Duodenal mucosa (tissue), 2 donors: ENCODE data around the gene TIPRL.
"Not testable (repeated sequence)": the region's sequence is repeated elsewhere in the genome, so short reads cannot be mapped to it uniquely, and the experiment has no call there.

Experiments used
- H3K27ac ChIP-seq: one replicate; pipeline ENCODE4 v1.7.0; 2013; ENCODE audit warnings: low read depth, low read length
- H3K27me3 ChIP-seq, 2 donors: one replicate each; pipeline ENCODE4 v1.7.0; 2013; ENCODE audit warnings: low read length in 2 of 2, control low read depth in 1 of 2; ENCODE audit not compliant: insufficient read depth in 2 of 2, control insufficient read depth in 1 of 2
- H3K36me3 ChIP-seq, 2 donors: one replicate each; pipeline ENCODE4 v1.7.0; 2013; ENCODE audit warnings: low read length in 2 of 2, control low read depth in 1 of 2; ENCODE audit not compliant: insufficient read depth in 2 of 2, control insufficient read depth in 1 of 2
- H3K4me1 ChIP-seq, 2 donors: one replicate each; pipeline ENCODE4 v1.7.0; 2013; ENCODE audit warnings: low read length in 2 of 2, control low read depth in 1 of 2; ENCODE audit not compliant: insufficient read depth in 2 of 2, control insufficient read depth in 1 of 2
- H3K4me3 ChIP-seq, 2 donors: one replicate each; pipeline ENCODE4 v1.7.0; 2013; ENCODE audit warnings: low read length in 2 of 2, low read depth in 1 of 2
- H3K9ac ChIP-seq, 2 donors: one replicate each; pipeline ENCODE4 v1.7.0; 2013; ENCODE audit warnings: low read length in 2 of 2, low read depth in 1 of 2
- H3K9me3 ChIP-seq, 2 donors: one replicate each; pipeline ENCODE4 v1.7.0; 2013; ENCODE audit warnings: low read length in 2 of 2, control low read depth in 1 of 2; ENCODE audit not compliant: control insufficient read depth in 1 of 2

The TIPRL gene

DNA sequence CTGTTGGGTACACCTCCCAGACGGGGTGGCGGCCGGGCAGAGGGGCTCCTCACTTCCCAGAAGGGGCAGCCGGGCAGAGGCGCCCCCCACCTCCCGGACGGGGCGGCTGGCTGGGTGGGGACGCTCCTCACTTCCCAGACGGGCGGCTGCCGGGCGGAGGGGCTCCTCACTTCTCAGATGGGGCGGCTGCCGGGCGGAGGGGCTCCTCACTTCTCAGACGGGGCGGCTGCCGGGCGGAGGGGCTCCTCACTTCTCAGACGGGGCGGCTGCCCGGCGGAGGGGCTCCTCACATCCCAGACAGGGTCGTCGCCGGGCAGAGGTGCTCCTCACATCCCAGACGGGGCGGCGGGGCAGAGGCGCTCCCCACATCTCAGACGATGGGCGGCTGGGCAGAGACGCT lies 28.9 kb downstream of the TIPRL start:
- not testable (repeated sequence) for H3K4me1 ChIP-seq, H3K9ac ChIP-seq, H3K4me3 ChIP-seq, H3K27me3 ChIP-seq, H3K9me3 ChIP-seq, H3K36me3 ChIP-seq, H3K27ac ChIP-seq

DNA sequence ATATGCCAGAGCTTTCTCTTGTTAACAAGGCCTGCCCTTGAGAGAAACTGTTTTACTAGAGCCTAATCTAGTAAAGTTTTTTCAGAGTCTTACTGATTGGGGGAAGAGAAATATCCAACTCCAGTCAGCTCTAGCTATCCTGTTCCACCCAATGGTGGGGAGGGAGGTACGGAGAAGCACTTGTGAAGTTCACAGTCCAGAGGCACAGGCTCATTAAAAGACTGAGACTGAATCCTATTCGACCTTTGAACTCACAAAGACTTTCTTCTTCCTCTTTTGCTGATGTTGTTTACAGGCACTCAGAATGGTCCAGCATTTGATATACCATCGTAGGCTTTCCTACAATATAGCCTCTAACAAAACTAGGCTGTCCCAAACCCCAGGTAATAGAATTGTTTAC lies 31.6 kb downstream of the TIPRL start:
- Histone ChIP-seq H3K36me3 (no peaks in the 10 kb centered on the region), H3K9ac (no peak overlapping the region), H3K27ac (no peak overlapping the region), H3K4me3 (no peak overlapping the region), H3K4me1 (no peaks in the 10 kb centered on the region), H3K27me3 (no peaks in the 10 kb centered on the region), H3K9me3 (peaks cover 4 to 6% of the 10 kb centered on the region in 2 donors)

DNA sequence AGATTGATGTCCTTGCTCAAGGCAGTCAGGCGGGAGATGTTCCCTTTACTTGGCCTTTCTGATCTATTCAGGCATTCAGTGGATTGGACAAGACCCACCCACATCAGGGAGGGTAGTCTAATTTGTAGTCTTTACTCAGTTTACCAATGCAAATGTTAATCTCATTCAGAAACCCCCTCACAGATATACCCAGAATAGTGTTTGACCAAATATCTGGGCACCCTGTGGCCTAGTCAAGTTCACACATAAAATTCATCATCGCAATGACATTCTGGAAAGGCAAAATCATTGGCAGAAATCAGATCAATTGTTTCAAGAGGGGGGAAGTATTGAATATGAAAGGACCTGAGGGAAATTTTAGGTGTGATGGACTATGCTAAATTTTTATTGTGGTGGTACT lies 34.6 kb downstream of the TIPRL start:
- H3K9ac ChIP-seq = no peak overlapping the region

DNA sequence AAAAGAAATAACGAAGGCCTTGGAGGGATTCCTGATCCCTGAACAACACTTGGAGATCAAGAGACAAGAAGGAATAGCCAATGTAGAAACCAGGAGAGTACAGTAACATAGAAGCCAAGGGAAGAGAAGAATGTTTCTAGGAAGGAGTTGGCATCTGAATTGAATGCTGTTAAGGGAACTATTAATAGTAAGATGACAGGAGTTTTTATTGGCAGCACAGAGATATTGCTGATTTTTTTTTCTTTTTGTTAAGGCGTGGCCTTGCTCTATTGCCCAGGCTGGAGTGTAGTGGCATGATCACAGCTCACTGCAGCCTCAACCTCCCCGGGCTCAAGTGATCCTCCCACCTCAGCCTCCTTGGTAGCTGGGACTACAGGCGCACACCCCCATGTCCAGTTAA lies 37.4 kb downstream of the TIPRL start:
- Histone ChIP-seq H3K4me1 (no peaks in the 10 kb centered on the region), H3K9me3 (peaks cover 4 to 5% of the 10 kb centered on the region in 2 donors), H3K36me3 (no peaks in the 10 kb centered on the region), H3K27ac (no peak overlapping the region), H3K9ac (no peak overlapping the region), H3K27me3 (no peaks in the 10 kb centered on the region), H3K4me3 (no peak overlapping the region)

More for the DNA sequence above, 34.6 kb downstream of the TIPRL start:
- Histone ChIP-seq H3K36me3 (no peaks in the 10 kb centered on the region), H3K27ac (no peak overlapping the region), H3K4me3 (no peak overlapping the region), H3K9me3 (peaks cover 4 to 6% of the 10 kb centered on the region in 2 donors), H3K4me1 (no peaks in the 10 kb centered on the region), H3K27me3 (no peaks in the 10 kb centered on the region)

DNA sequence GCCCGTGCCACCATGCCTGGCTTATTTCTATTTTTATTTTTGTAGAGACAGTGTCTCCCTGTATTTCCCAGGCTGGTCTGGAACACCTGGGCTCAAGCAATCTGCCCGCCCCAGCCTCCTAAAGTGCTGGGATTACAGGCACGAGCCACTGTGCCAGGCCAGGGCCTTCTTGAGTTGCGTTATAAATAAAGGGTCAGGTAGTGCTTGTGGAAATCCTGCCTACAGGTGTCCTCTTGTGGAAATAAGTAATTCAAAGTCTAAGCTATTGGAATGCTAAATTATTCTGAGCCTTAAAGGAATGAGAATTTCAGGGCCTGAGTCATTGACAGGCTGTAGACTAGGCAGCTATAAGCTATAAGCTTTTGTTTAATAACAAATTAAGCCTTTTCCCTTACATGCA lies 38.9 kb downstream of the TIPRL start:
- no peaks in the 10 kb centered on the region for H3K4me1 ChIP-seq
- H3K9ac ChIP-seq = no peak overlapping the region
- H3K36me3 ChIP-seq = no peaks in the 10 kb centered on the region
- no peak overlapping the region for H3K4me3 ChIP-seq
- H3K27me3 ChIP-seq = peaks cover 0 to 4% of the 10 kb centered on the region in 2 donors
- H3K27ac ChIP-seq = no peak overlapping the region
- peaks cover 0 to 4% of the 10 kb centered on the region in 2 donors for H3K9me3 ChIP-seq

DNA sequence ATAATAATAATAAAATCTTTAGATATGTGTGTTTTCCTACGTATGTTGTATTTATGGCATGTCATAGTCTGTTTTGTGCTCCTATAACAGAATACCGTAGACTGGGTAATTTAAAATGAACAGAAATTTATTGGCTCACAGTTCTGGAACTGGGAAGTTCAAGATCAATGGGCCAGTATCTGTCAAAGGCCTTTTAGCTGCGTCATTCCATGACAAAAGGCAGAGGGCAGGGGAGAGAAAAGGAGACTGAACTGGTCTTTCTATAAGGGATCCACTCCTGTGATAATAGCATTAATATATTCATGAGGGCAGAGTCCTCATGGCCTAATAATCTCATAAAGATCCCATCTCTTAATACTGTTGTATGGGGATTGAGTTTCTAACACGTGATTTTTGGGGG lies 39.9 kb downstream of the TIPRL start:
- no peak overlapping the region for H3K4me3 ChIP-seq
- no peak overlapping the region for H3K9ac ChIP-seq
- peaks cover 0 to 4% of the 10 kb centered on the region in 2 donors for H3K27me3 ChIP-seq
- no peaks in the 10 kb centered on the region for H3K9me3 ChIP-seq
- H3K27ac ChIP-seq = no peak overlapping the region
- H3K4me1 ChIP-seq = no peaks in the 10 kb centered on the region
- no peaks in the 10 kb centered on the region for H3K36me3 ChIP-seq

DNA sequence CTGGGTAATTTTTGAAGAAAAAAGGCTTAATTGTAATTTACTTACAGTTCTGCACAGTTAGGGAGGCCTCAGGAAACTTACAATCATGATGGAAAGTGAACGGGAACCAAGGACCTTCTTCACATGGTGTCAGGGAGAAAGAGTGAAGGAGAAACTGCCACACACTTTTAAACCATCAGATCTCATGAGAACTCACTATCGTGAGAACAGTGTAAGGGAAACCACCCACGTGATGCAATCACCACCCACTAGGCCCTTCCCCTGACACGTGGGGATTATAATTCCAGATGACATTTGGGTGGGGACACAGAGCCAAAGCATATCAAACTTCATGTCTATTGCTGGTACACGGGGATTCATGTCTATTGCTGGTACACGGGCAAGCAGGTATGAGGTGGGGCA lies 41.7 kb downstream of the TIPRL start:
- peaks cover 0 to 7% of the 10 kb centered on the region in 2 donors for H3K4me1 ChIP-seq
- no peak overlapping the region for H3K4me3 ChIP-seq
- no peak overlapping the region for H3K9ac ChIP-seq
- no peaks in the 10 kb centered on the region for H3K9me3 ChIP-seq
- H3K27ac ChIP-seq = no peak overlapping the region
- H3K27me3 ChIP-seq = peaks cover 0 to 4% of the 10 kb centered on the region in 2 donors
- H3K36me3 ChIP-seq = no peaks in the 10 kb centered on the region

DNA sequence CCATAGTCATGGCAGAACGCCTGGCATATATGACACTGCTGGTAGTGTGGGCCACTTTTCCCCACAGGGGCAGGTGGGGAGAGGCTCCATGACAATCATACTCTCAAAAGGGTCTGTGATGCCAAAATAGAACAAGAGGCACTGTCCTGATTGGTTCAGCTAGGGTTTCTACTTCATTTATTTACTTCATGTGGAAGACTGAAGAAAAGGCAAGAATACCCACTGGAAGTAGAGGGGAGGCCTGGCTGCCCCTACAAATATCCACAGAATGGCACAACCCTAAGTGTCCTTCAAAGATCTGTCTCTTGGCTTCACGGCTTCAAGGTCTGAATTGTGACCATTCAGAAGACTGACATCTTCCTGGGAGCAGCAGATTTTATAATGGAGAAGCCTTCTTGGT lies 42.5 kb downstream of the TIPRL start:
- peaks cover 0 to 8% of the 10 kb centered on the region in 2 donors for H3K4me1 ChIP-seq
- H3K36me3 ChIP-seq = no peaks in the 10 kb centered on the region
- no peak overlapping the region for H3K9ac ChIP-seq
- no peaks in the 10 kb centered on the region for H3K9me3 ChIP-seq
- H3K27ac ChIP-seq = no peak overlapping the region
- H3K4me3 ChIP-seq = no peak overlapping the region
- peaks cover 0 to 4% of the 10 kb centered on the region in 2 donors for H3K27me3 ChIP-seq

DNA sequence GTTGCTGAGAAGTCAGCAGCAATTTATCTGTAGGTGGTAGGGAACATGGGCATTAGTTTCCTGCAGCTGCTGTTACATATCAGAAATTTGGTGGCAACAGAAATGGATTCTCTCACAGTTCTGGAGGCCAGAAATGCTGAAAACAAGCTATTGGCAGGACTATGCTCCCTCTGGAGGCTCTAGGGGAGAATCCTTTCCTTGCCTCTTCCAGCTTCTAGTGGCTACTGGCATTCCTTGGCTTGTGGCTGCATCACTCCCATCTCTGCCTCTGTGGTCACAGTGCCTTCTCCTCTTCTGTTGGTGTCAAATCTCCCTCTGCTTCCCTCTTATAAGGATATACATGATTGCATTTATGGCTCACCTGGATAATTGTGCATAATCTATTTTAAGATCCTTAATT lies 44.5 kb downstream of the TIPRL start:
- Histone ChIP-seq H3K27ac (no peak overlapping the region), H3K9me3 (no peaks in the 10 kb centered on the region), H3K36me3 (no peaks in the 10 kb centered on the region), H3K27me3 (peaks cover 0 to 4% of the 10 kb centered on the region in 2 donors), H3K9ac (no peak overlapping the region), H3K4me1 (peaks cover 11 to 21% of the 10 kb centered on the region in 2 donors), H3K4me3 (no peak overlapping the region)

DNA sequence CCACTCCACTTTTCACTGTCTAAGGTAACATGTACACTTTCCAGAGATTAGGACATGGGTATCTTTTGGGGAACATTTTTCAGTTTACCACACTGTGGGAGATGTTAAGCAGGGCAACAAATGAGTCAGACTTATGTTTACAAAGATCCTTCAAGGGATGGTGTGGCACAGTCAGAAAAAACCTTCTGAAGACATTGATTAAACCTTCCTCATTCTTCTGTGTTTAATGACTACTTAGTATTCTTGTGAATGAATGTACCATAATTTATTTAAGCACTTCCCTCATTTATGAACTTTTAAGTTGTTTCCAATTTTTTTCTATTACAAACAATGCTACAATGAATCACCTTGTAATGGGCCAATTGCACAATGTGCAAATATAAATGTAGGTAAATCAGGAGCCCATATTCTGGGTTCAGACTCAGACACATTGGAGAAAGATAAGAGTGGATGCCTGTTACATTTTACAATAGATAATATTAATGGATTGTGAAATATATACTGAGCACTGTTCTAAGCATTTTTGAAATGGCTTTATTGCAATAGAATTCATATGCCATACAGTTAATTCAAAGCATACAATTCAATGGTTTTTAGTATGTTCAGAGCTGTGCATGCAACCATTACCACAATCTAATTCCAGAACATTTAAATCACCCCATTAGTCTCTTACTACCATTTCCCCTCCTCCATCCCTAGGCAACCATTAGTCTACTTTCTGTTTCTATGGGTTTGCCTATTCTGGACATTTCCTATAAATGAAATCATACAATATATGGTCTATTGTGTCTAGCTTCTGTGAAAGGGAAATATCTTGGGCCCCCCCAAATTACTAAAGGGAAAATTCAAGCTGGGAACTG lies 45.1 kb downstream of the TIPRL start:
- H3K4me3 ChIP-seq = no peak overlapping the region
- H3K9me3 ChIP-seq = no peaks in the 10 kb centered on the region
- peaks cover 0 to 4% of the 10 kb centered on the region in 2 donors for H3K27me3 ChIP-seq
- H3K4me1 ChIP-seq = peaks cover 11 to 21% of the 10 kb centered on the region in 2 donors
- no peaks in the 10 kb centered on the region for H3K36me3 ChIP-seq
- no peak overlapping the region for H3K9ac ChIP-seq
- H3K27ac ChIP-seq = no peak overlapping the region
